COLO668 (cell line): ENCODE data around the gene GATA2.

Experiments
- DNase-seq: peaks from one replicate; lab custom pipeline; 2025; ENCODE audit not compliant: unreplicated experiment; lab: John Stamatoyannopoulos, UW

Gene GATA2

GRCh38 chr3:128458746-128459460 lies 34.1 kb downstream of the GATA2 start:
- DNase-seq = no peak

- DNase-seq = no peak
Measured at GRCh38 chr3:128457937-128458336, 35.1 kb downstream of the GATA2 start.

GRCh38 chr3:128456776-128457715 lies 36.0 kb downstream of the GATA2 start:
- no peak for DNase-seq

GRCh38 chr3:128455786-128456748 lies 36.9 kb downstream of the GATA2 start:
- DNase-seq = no peak

GRCh38 chr3:128455116-128455515 lies 37.9 kb downstream of the GATA2 start:
- DNase-seq = no peak

GRCh38 chr3:128454310-128454618 lies 38.7 kb downstream of the GATA2 start:
- DNase-seq = no peak

- DNase-seq = no peak
Measured at GRCh38 chr3:128453501-128454309, 39.3 kb downstream of the GATA2 start.

GRCh38 chr3:128452678-128453275 lies 40.2 kb downstream of the GATA2 start:
- DNase-seq = no peak

- no peak for DNase-seq
Measured at GRCh38 chr3:128452120-128452519, 40.9 kb downstream of the GATA2 start.

GRCh38 chr3:128449111-128449638 lies 43.8 kb downstream of the GATA2 start:
- no peak for DNase-seq

GRCh38 chr3:128448491-128448890 lies 44.5 kb downstream of the GATA2 start:
- DNase-seq = no peak

GRCh38 chr3:128447561-128448013 lies 45.4 kb downstream of the GATA2 start:
- DNase-seq = no peak

- DNase-seq = no peak
Measured at GRCh38 chr3:128446821-128447220, 46.2 kb downstream of the GATA2 start.

GRCh38 chr3:128445357-128445756 lies 47.6 kb downstream of the GATA2 start:
- DNase-seq = no peak

- DNase-seq = no peak
Measured at GRCh38 chr3:128443771-128444170, 49.2 kb downstream of the GATA2 start.

GRCh38 chr3:128442949-128443348 lies 50.1 kb downstream of the GATA2 start:
- DNase-seq = no peak

GRCh38 chr3:128442070-128442469 lies 50.9 kb downstream of the GATA2 start:
- no peak for DNase-seq

GRCh38 chr3:128439226-128439625 lies 53.8 kb downstream of the GATA2 start:
- no peak for DNase-seq

- DNase-seq = no peak
Measured at GRCh38 chr3:128438488-128439072, 54.4 kb downstream of the GATA2 start.
